Measurements from ENCODE around the gene EGFR.

EGFR gene

GRCh38 chr7:55240418-55241142 is 221.8 kb downstream of the EGFR start:
- DNase-seq (ENCODE audit: low read depth): no peak
- no peak overlapping the region for H3K4me3 ChIP-seq (ENCODE audit: control insufficient read depth, low read depth, low read length)
- no peak for TF ChIP-seq CTCF (conservative IDR thresholded peaks at IDR 0.05; ENCODE audit: control insufficient read depth, insufficient read depth, low read depth, low read length)

GRCh38 chr7:55241958-55242357 is 223.1 kb downstream of the EGFR start:
- DNase-seq (ENCODE audit: low read depth): no peak
- H3K4me3 ChIP-seq (ENCODE audit: control insufficient read depth, low read depth, low read length): no peak overlapping the region
- no peak for TF ChIP-seq CTCF (conservative IDR thresholded peaks at IDR 0.05; ENCODE audit: control insufficient read depth, insufficient read depth, low read depth, low read length)

GRCh38 chr7:55242613-55243012 is 223.8 kb downstream of the EGFR start:
- H3K4me3 ChIP-seq (ENCODE audit: control insufficient read depth, low read depth, low read length): no peak overlapping the region
- peak; percentile 36 for DNase-seq (ENCODE audit: low read depth)
- no peak for TF ChIP-seq CTCF (conservative IDR thresholded peaks at IDR 0.05; ENCODE audit: control insufficient read depth, insufficient read depth, low read depth, low read length)

DNA sequence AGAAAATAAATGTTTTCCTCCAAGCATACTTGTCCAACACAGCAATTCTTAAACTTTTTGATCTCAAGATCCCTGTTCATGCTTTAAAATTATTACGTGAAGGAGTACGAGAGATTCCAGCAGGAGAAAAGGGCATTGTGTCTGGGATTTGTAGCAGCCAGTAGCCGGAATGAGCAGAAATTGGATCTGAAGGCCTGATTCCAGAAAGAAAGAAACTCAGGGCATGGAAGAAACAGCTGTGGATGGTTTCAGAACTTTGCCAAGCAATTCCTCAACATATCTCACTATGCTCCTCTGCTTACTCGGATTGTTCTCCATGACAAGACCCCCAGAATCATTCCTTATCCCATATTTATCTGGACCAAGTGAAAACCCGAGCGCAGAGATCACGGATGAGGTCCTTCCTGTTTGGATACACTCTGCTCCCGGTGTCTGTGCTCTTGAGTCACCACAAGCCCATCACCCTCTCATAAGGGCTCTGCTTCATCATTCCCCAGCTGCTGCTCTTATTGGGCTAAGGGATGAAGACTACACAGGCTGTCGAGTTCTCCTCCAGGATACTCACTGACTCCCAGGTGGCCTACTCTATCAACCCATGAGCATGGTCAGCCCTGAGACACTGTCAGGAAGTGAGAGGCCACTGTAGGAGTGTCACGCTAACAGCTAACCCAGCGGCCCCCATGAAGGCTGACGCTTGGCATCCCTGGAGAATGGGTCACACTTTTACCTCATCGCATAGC is 225.4 kb downstream of the EGFR start:
- no peak for TF ChIP-seq CTCF (conservative IDR thresholded peaks at IDR 0.05; ENCODE audit: control insufficient read depth, insufficient read depth, low read depth, low read length)
- DNase-seq (ENCODE audit: low read depth): peak; percentile 18
- no peak overlapping the region for H3K4me3 ChIP-seq (ENCODE audit: control insufficient read depth, low read depth, low read length)

GRCh38 chr7:55245271-55245723 is 226.5 kb downstream of the EGFR start:
- peak; percentile 73 for DNase-seq (ENCODE audit: low read depth)
- no peak overlapping the region for H3K4me3 ChIP-seq (ENCODE audit: control insufficient read depth, low read depth, low read length)
- no peak for TF ChIP-seq CTCF (conservative IDR thresholded peaks at IDR 0.05; ENCODE audit: control insufficient read depth, insufficient read depth, low read depth, low read length)

DNA sequence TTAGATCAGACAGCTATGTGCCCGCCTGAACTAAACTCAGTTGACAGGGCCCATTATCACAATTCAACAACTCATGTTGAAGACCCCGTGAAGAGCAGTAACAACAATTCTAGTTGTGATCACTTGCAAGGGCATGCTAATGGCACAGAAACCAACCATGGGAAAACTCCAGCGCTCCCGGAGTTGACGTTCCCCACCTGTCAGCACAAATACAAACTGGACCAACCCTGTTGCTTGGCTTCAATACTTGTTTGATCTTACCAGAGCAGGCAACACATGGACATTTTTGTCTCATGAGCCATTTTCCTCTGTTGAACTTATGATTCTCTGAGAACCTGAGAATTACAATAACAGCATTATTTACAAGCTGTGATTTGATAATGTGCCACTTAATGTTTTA is 227.4 kb downstream of the EGFR start:
- TF ChIP-seq CTCF (conservative IDR thresholded peaks at IDR 0.05; ENCODE audit: control insufficient read depth, insufficient read depth, low read depth, low read length): no peak
- H3K4me3 ChIP-seq (ENCODE audit: control insufficient read depth, low read depth, low read length): no peak overlapping the region
- peak; percentile 42 for DNase-seq (ENCODE audit: low read depth)

Measured in fibroblast of mammary gland (primary cell).